AG10803 (cell line): ENCODE results near the gene DYNC1I1.

Experiments used
- DNase-seq: peaks from one replicate; pipeline ENCODE4 v3.0.0; 2010; ENCODE audit warnings: low read depth
- H3K4me3 ChIP-seq: 2 replicates; pipeline ENCODE4 v1.5.1; 2011; ENCODE audit warnings: mild to moderate bottlenecking, low read length, control low read depth
- CTCF ChIP-seq: conservative IDR thresholded peaks from 2 replicates; pipeline ENCODE4 v1.5.1; 2011; ENCODE audit warnings: mild to moderate bottlenecking, low read length, control low read depth, inconsistent platforms

The DYNC1I1 gene

GRCh38 chr7:95952851-95953250 is 180.5 kb downstream of the DYNC1I1 start:
- no peak for DNase-seq
- H3K4me3 ChIP-seq, result no peak overlapping the region
- TF ChIP-seq CTCF, result no peak

GRCh38 chr7:95955748-95956147 is 183.4 kb downstream of the DYNC1I1 start:
- DNase-seq, result no peak
- H3K4me3 ChIP-seq, result no peak overlapping the region
- no peak for TF ChIP-seq CTCF

GRCh38 chr7:95957510-95957909 is 185.2 kb downstream of the DYNC1I1 start:
- no peak for DNase-seq
- no peak for TF ChIP-seq CTCF
- no peak overlapping the region for H3K4me3 ChIP-seq

GRCh38 chr7:95960706-95961244 is 188.4 kb downstream of the DYNC1I1 start:
- no peak for TF ChIP-seq CTCF

GRCh38 chr7:95963446-95963990 is 191.2 kb downstream of the DYNC1I1 start:
- peak; percentile 16 for DNase-seq
- TF ChIP-seq CTCF, result no peak
- no peak overlapping the region for H3K4me3 ChIP-seq

More at GRCh38 chr7:95960706-95961244, 188.4 kb downstream of the DYNC1I1 start:
- no peak overlapping the region for H3K4me3 ChIP-seq
- no peak for DNase-seq

- TF ChIP-seq CTCF, result no peak
- no peak for DNase-seq
- no peak overlapping the region for H3K4me3 ChIP-seq
Measured at GRCh38 chr7:95971716-95972115, 199.4 kb downstream of the DYNC1I1 start.

- no peak for TF ChIP-seq CTCF
- H3K4me3 ChIP-seq, result no peak overlapping the region
- DNase-seq, result no peak
Measured at GRCh38 chr7:95972523-95972922, 200.2 kb downstream of the DYNC1I1 start.
